HCT116 (cell line): ENCODE measurements around the gene RFTN1. TPM values are rescaled to one million over a fixed set of nuclear protein-coding genes. Genes with fewer than 3 reads are reported as not detected.

ENCODE experiments used
- ATAC-seq: fragments of 200-7000 bp; cut with Tn5 transposase; 2 replicates; pipeline ENCODE4 v1.9.1; 2020; ENCODE audit warnings: mild to moderate bottlenecking, moderate library complexity
- BruUV-seq: library from RNA; stranded (reverse); fragments of 400-500 nt; replicated peaks from 2 replicates; lab custom pipeline; 2021; lab: Mats Ljungman, UMichigan
- CTCF ChIA-PET: fragments of 300-600 bp; sonication (Branson Sonifier 250); formaldehyde crosslinking; loops from one replicate; lab custom pipeline; 2021; ENCODE audit warnings: antibody characterized with exemption; lab: Charles Lee
- POLR2A ChIA-PET: fragments of 300-600, 350-600 bp; sonication (Branson Sonifier 250); formaldehyde crosslinking; loops from one replicate; lab custom pipeline; 2021; ENCODE audit warnings: antibody characterized with exemption; lab: Charles Lee
- RAD21 ChIA-PET, 2 experiments: fragments of 300-600 bp; sonication (Branson Sonifier 250); formaldehyde crosslinking; loops; one replicate each; lab custom pipeline; 2023; ENCODE audit warnings: low total read pairs in 2 of 2; ENCODE audit not compliant: uncharacterized antibody in 2 of 2, unreplicated experiment in 2 of 2, low non-redundant PET in 1 of 2; lab: Charles Lee
- DNase-seq: peaks from one replicate; pipeline ENCODE4 v3.0.0-alpha.2; 2010; ENCODE audit warnings: low read depth, low spot score
- H2AFZ ChIP-seq: fragments of 200-600 bp; shearing (Covaris generic), sonication (generic); 2 replicates; pipeline ENCODE4 v1.6.1; 2017; ENCODE audit warnings: low read depth, mixed run types, mixed read lengths, antibody characterized with exemption, low read length; ENCODE audit not compliant: poor library complexity, severe bottlenecking
- H3K27ac ChIP-seq: 2 replicates; pipeline ENCODE4 v1.5.1; 2012; ENCODE audit warnings: low read depth, low read length
- H3K27me3 ChIP-seq: fragments of 200-600 bp; sonication (generic); 2 replicates; pipeline ENCODE4 v1.6.1; 2016; ENCODE audit warnings: mixed run types, low read length, mixed read lengths; ENCODE audit not compliant: insufficient read depth
- H3K36me3 ChIP-seq, 2 experiments: fragments of 200-500 bp in 1 of 2; fragments of 200-600 bp in 1 of 2; sonication (Bioruptor generic) in 1 of 2; sonication (generic) in 1 of 2; 2 replicates each; pipeline versions ENCODE4 v1.5.1 to v1.6.1; 2014 to 2016; ENCODE audit warnings: low read length in 2 of 2, inconsistent platforms in 1 of 2, mixed read lengths in 1 of 2, mixed run types in 1 of 2; ENCODE audit not compliant: insufficient read depth in 2 of 2, control insufficient read depth in 1 of 2
- H3K4me1 ChIP-seq, 2 experiments: fragments of 200-600 bp in 1 of 2; sonication (generic) in 1 of 2; 2 replicates each; pipeline versions ENCODE4 v1.5.1 to v1.6.1; 2012 to 2017; ENCODE audit warnings: low read length in 2 of 2, inconsistent platforms in 1 of 2, mild to moderate bottlenecking in 1 of 2, mixed read lengths in 1 of 2, mixed run types in 1 of 2, moderate library complexity in 1 of 2; ENCODE audit not compliant: insufficient read depth in 2 of 2, control insufficient read depth in 1 of 2
- H3K4me2 ChIP-seq: fragments of 200-600 bp; sonication (generic); 2 replicates; pipeline ENCODE4 v1.6.1; 2017; ENCODE audit warnings: mixed run types, low read length, mixed read lengths
- H3K4me3 ChIP-seq, 2 experiments: fragments of 200-600 bp in 1 of 2; sonication (generic) in 1 of 2; replicated peaks in 1 of 2; 2 replicates each; pipeline ENCODE4 v1.5.1; 2011 to 2016; ENCODE audit warnings: low read length in 2 of 2, control low read depth in 1 of 2, low read depth in 1 of 2, mild to moderate bottlenecking in 1 of 2, mixed read lengths in 1 of 2, mixed run types in 1 of 2
- H3K79me2 ChIP-seq: fragments of 200-600 bp; sonication (generic); 2 replicates; pipeline ENCODE4 v1.6.1; 2017; ENCODE audit warnings: mild to moderate bottlenecking, mixed run types, low read length, moderate library complexity, mixed read lengths; ENCODE audit not compliant: insufficient read depth
- H3K9ac ChIP-seq: fragments of 200-600 bp; sonication (generic); 2 replicates; pipeline ENCODE4 v1.6.1; 2016; ENCODE audit warnings: low read length, mixed read lengths
- H3K9me2 ChIP-seq: fragments of 200-600 bp; sonication (generic), shearing (Covaris generic); 2 replicates; pipeline ENCODE4 v1.6.1; 2017; ENCODE audit warnings: mixed run types, mild to moderate bottlenecking, moderate library complexity; ENCODE audit not compliant: insufficient read depth
- H3K9me3 ChIP-seq, 2 experiments: fragments of 200-500 bp in 1 of 2; fragments of 200-600 bp in 1 of 2; sonication (Bioruptor generic) in 1 of 2; sonication (generic) in 1 of 2; 2 replicates each; pipeline ENCODE4 v1.6.1; 2014 to 2017; ENCODE audit warnings: low read length in 2 of 2, mixed read lengths in 2 of 2, inconsistent platforms in 1 of 2, low read depth in 1 of 2, mild to moderate bottlenecking in 1 of 2, mixed run types in 1 of 2, moderate library complexity in 1 of 2; ENCODE audit not compliant: control insufficient read depth in 1 of 2, insufficient read depth in 1 of 2
- H4K20me1 ChIP-seq: fragments of 200-600 bp; sonication (generic), shearing (Covaris generic); 2 replicates; pipeline ENCODE4 v1.6.1; 2017; ENCODE audit warnings: mixed run types, mild to moderate bottlenecking, moderate library complexity; ENCODE audit not compliant: insufficient read depth
- CBX3 ChIP-seq: IDR thresholded peaks from 2 replicates; pipeline ENCODE4 v1.6.1; 2012; ENCODE audit warnings: low read depth
- CEBPB ChIP-seq: IDR thresholded peaks from 2 replicates; pipeline ENCODE4 v1.6.1; 2012; ENCODE audit warnings: low read depth
- ELF1 ChIP-seq: IDR thresholded peaks from 2 replicates; pipeline ENCODE4 v1.6.1; 2012; ENCODE audit warnings: low read depth, borderline replicate concordance
- EZH2 ChIP-seq: fragments of 200-600 bp; sonication (generic); IDR thresholded peaks from 2 replicates; pipeline ENCODE4 v1.6.1; 2017; ENCODE audit warnings: antibody characterized with exemption, mixed run types
- EZH2phosphoT487 ChIP-seq: fragments of 200-600 bp; IDR thresholded peaks from 2 replicates; pipeline ENCODE4 v1.6.1; 2018; ENCODE audit warnings: antibody characterized with exemption, borderline replicate concordance
- FOSL1 ChIP-seq: IDR thresholded peaks from 2 replicates; pipeline ENCODE4 v1.6.1; 2012; ENCODE audit warnings: low read depth
- JUND ChIP-seq: IDR thresholded peaks from 2 replicates; pipeline ENCODE4 v1.6.1; 2012
- POLR2AphosphoS5 ChIP-seq: IDR thresholded peaks from 2 replicates; pipeline ENCODE4 v1.6.1; 2011; ENCODE audit warnings: mild to moderate bottlenecking, low read depth, low read length, moderate library complexity
- RAD21 ChIP-seq: IDR thresholded peaks from 2 replicates; pipeline ENCODE4 v1.6.1; 2012; ENCODE audit warnings: low read depth, mild to moderate bottlenecking
- SIN3A ChIP-seq: IDR thresholded peaks from 2 replicates; pipeline ENCODE4 v1.6.1; 2012; ENCODE audit warnings: low read depth
- SP1 ChIP-seq: IDR thresholded peaks from 2 replicates; pipeline ENCODE4 v1.6.1; 2012; ENCODE audit warnings: low read depth
- SRF ChIP-seq: IDR thresholded peaks from 2 replicates; pipeline ENCODE4 v1.6.1; 2012; ENCODE audit warnings: low read depth
- TCF7L2 ChIP-seq: IDR thresholded peaks from 2 replicates; pipeline ENCODE4 v1.7.0; 2011; ENCODE audit warnings: borderline replicate concordance, inconsistent platforms; ENCODE audit not compliant: insufficient read depth, insufficient read length; ENCODE audit errors: extremely low read depth
- ZBTB33 ChIP-seq: IDR thresholded peaks from 2 replicates; pipeline ENCODE4 v1.6.1; 2011; ENCODE audit warnings: mild to moderate bottlenecking, low read length, moderate library complexity; ENCODE audit not compliant: insufficient replicate concordance; ENCODE audit errors: extremely low read depth
- ZFX ChIP-seq: fragments of 450-650 bp; IDR thresholded peaks from 2 replicates; pipeline ENCODE4 v1.6.1; 2017
- ZNF274 ChIP-seq: fragments of 200-500 bp; sonication (Bioruptor generic); IDR thresholded peaks from 2 replicates; pipeline ENCODE4 v1.6.1; 2014; ENCODE audit warnings: mild to moderate bottlenecking, low read depth, low read length, inconsistent platforms
- intact Hi-C: fragments of 100-400 bp; cut with micrococcal nuclease; formaldehyde crosslinking; loops from 2 replicates; pipeline ENCODE4 v1.10.0; 2022
- total RNA-seq: library from RNA; stranded (reverse); gene quantifications from one replicate; pipeline ENCODE4 v1.2.1, GENCODE V29; 2021; ENCODE audit not compliant: unreplicated experiment
- TF ChIP-seq, protein P1 (sequence below), 3 experiments: fragments of 200-600 bp in 1 of 3; sonication (generic) in 1 of 3; IDR thresholded peaks in 2 of 3; conservative IDR thresholded peaks in 1 of 3; 2 replicates each; pipeline ENCODE4 v1.5.1; 2012 to 2017; ENCODE audit warnings: low read depth in 2 of 3, low read length in 2 of 3, antibody characterized with exemption in 1 of 3, borderline replicate concordance in 1 of 3, control low read depth in 1 of 3, mild to moderate bottlenecking in 1 of 3, mixed read lengths in 1 of 3, mixed run types in 1 of 3, moderate library complexity in 1 of 3; ENCODE audit not compliant: insufficient read depth in 1 of 3

RFTN1 gene
- total RNA-seq, 1 experiment from 2014 or later: 3.9 TPM

GRCh38 chr3:16322189-16322588, 191.3 kb downstream of the RFTN1 start:
- H2AFZ ChIP-seq: no peak overlapping the region
- ChIA-PET POLR2A (no interaction called here), RAD21 (no interaction called here), CTCF (no interaction called here)
- H3K27me3 ChIP-seq: no peaks in the 10 kb centered on the region
- H3K4me3 ChIP-seq: no peak overlapping the region
- TF ChIP-seq ZFX: no peak
- no peak for TF ChIP-seq CBX3
- no peak for TF ChIP-seq ZBTB33
- TF ChIP-seq RAD21: no peak
- TF ChIP-seq FOSL1: no peak
- TF ChIP-seq EZH2: no peak
- no peak for TF ChIP-seq SP1
- no peak for TF ChIP-seq CEBPB
- H3K4me1 ChIP-seq: no peaks in the 10 kb centered on the region
- intact Hi-C loops: no loop called here
- H3K27ac ChIP-seq: no peak overlapping the region
- H3K36me3 ChIP-seq: no peaks in the 10 kb centered on the region
- ATAC-seq (no peak), DNase-seq (no peak)
- no peaks in the 10 kb centered on the region for H3K9me2 ChIP-seq
- no peaks in the 10 kb centered on the region for H3K9me3 ChIP-seq
- H3K9ac ChIP-seq: no peak overlapping the region
- BruUV-seq: no TSS peak
- no peak overlapping the region for H3K4me2 ChIP-seq
- H4K20me1 ChIP-seq: no peaks in the 10 kb centered on the region
- H3K79me2 ChIP-seq: no peaks in the 10 kb centered on the region

- no TSS peak for BruUV-seq
- Histone ChIP-seq H3K4me1 (no peaks in the 10 kb centered on the region), H4K20me1 (no peaks in the 10 kb centered on the region), H3K4me3 (no peak overlapping the region), H2AFZ (no peak overlapping the region), H3K36me3 (no peaks in the 10 kb centered on the region), H3K9ac (no peak overlapping the region), H3K9me2 (no peaks in the 10 kb centered on the region), H3K9me3 (no peaks in the 10 kb centered on the region), H3K27ac (no peak overlapping the region), H3K79me2 (no peaks in the 10 kb centered on the region), H3K27me3 (no peaks in the 10 kb centered on the region), H3K4me2 (no peak overlapping the region)
- ChIA-PET POLR2A (no interaction called here), RAD21 (no interaction called here), CTCF (no interaction called here)
- ATAC-seq: no peak
- intact Hi-C loops: no loop called here
- no peak for DNase-seq
- TF ChIP-seq EZH2phosphoT487 (no peak), SP1 (no peak), CEBPB (no peak), SIN3A (no peak), POLR2AphosphoS5 (no peak), TCF7L2 (no peak), SRF (no peak), JUND (no peak), CBX3 (no peak), ZNF274 (no peak), ELF1 (no peak)
- TF ChIP-seq, protein P1, sequence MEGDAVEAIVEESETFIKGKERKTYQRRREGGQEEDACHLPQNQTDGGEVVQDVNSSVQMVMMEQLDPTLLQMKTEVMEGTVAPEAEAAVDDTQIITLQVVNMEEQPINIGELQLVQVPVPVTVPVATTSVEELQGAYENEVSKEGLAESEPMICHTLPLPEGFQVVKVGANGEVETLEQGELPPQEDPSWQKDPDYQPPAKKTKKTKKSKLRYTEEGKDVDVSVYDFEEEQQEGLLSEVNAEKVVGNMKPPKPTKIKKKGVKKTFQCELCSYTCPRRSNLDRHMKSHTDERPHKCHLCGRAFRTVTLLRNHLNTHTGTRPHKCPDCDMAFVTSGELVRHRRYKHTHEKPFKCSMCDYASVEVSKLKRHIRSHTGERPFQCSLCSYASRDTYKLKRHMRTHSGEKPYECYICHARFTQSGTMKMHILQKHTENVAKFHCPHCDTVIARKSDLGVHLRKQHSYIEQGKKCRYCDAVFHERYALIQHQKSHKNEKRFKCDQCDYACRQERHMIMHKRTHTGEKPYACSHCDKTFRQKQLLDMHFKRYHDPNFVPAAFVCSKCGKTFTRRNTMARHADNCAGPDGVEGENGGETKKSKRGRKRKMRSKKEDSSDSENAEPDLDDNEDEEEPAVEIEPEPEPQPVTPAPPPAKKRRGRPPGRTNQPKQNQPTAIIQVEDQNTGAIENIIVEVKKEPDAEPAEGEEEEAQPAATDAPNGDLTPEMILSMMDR (IDR thresholded peaks at IDR 0.05 in 2 of 3, conservative IDR thresholded peaks at IDR 0.05 in 1 of 3; ENCODE audit: borderline replicate concordance in 1 of 3, insufficient read depth in 1 of 3, low read depth in 2 of 3, low read length in 2 of 3): no peak
Measured at GRCh38 chr3:16320711-16321110, 192.8 kb downstream of the RFTN1 start.
